Effector memory CD4-positive, alpha-beta T cell (primary cell): ENCODE results near the gene RBMS3.

Source experiments
- DNase-seq, 3 donors: peaks; one replicate each; pipeline ENCODE4 v3.0.0-alpha.2; 2020
- H3K27ac ChIP-seq: 2 replicates; pipeline ENCODE4 v1.7.0; 2013; ENCODE audit warnings: mild to moderate bottlenecking, low read length, moderate library complexity; ENCODE audit not compliant: insufficient read depth, poor library complexity, severe bottlenecking
- H3K27me3 ChIP-seq: replicated peaks from 2 replicates; pipeline ENCODE4 v1.7.0; 2013; ENCODE audit warnings: mild to moderate bottlenecking, low read length; ENCODE audit not compliant: insufficient read depth, control insufficient read depth, poor library complexity, severe bottlenecking
- H3K36me3 ChIP-seq: 2 replicates; pipeline ENCODE4 v1.7.0; 2013; ENCODE audit warnings: mild to moderate bottlenecking, low read length, moderate library complexity; ENCODE audit not compliant: control insufficient read depth, insufficient read depth
- H3K4me1 ChIP-seq: 2 replicates; pipeline ENCODE4 v1.7.0; 2013; ENCODE audit warnings: low read length, mild to moderate bottlenecking; ENCODE audit not compliant: control insufficient read depth, insufficient read depth, poor library complexity, severe bottlenecking
- H3K4me3 ChIP-seq: 2 replicates; pipeline ENCODE4 v1.7.0; 2013; ENCODE audit warnings: low read length, low read depth, mild to moderate bottlenecking; ENCODE audit not compliant: insufficient read depth, poor library complexity, severe bottlenecking
- H3K9me3 ChIP-seq: 2 replicates; pipeline ENCODE4 v1.7.0; 2013; ENCODE audit warnings: mild to moderate bottlenecking, low read length, moderate library complexity; ENCODE audit not compliant: control insufficient read depth

RBMS3 gene

DNA sequence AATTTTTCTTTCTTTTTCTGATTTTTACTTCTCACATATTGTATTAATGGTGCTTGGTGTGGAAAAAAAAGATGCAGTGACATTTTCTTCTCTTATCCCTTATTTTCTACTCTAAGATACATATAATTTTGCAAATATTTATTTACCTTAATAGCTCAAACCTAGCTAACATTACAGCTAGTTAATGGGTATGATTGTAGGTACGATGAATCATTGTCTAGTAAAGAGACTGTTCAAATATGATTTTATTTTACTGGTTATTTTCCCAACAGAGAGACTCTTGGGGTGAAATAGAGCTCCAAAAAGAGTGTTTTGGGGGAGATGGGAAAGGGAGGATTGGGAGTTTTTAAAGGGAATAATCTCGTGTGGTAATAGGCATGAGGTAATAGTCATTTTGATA, 206.0 kb downstream of the RBMS3 start:
- Histone ChIP-seq H3K4me1 (no peaks in the 10 kb centered on the region), H3K27ac (no peak overlapping the region), H3K4me3 (no peak overlapping the region), H3K36me3 (no peaks in the 10 kb centered on the region), H3K9me3 (no peaks in the 10 kb centered on the region), H3K27me3 (no peaks in the 10 kb centered on the region)
- DNase-seq = no peak

DNA sequence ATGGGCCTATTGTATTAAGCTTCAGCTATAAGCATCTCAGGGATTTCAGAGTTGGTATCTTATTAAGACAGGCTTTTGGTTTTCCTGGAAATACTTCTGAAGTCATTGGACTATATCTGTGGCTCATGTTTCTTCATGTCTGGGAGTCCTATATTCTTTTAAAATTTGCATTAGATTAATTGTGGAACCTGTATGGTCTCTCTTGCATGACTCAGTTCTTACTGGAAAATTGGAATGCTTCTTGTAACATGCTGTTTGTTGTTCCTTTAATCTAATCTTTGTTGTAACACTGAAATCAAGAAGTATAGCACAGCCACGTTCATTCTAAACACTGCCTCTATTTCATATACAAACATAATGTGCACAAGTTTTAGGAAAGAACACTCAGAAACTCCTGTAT, 208.1 kb downstream of the RBMS3 start:
- DNase-seq = no peak
- Histone ChIP-seq H3K4me1 (no peaks in the 10 kb centered on the region), H3K27ac (no peak overlapping the region), H3K36me3 (no peaks in the 10 kb centered on the region), H3K4me3 (no peak overlapping the region), H3K9me3 (no peaks in the 10 kb centered on the region), H3K27me3 (no peaks in the 10 kb centered on the region)

GRCh38 chr3:29493109-29493508, 212.2 kb downstream of the RBMS3 start:
- H3K4me3 ChIP-seq = no peak overlapping the region
- H3K27ac ChIP-seq = no peak overlapping the region
- no peaks in the 10 kb centered on the region for H3K4me1 ChIP-seq
- no peak for DNase-seq
- H3K36me3 ChIP-seq = no peaks in the 10 kb centered on the region
- H3K27me3 ChIP-seq = no peaks in the 10 kb centered on the region
- no peaks in the 10 kb centered on the region for H3K9me3 ChIP-seq

DNA sequence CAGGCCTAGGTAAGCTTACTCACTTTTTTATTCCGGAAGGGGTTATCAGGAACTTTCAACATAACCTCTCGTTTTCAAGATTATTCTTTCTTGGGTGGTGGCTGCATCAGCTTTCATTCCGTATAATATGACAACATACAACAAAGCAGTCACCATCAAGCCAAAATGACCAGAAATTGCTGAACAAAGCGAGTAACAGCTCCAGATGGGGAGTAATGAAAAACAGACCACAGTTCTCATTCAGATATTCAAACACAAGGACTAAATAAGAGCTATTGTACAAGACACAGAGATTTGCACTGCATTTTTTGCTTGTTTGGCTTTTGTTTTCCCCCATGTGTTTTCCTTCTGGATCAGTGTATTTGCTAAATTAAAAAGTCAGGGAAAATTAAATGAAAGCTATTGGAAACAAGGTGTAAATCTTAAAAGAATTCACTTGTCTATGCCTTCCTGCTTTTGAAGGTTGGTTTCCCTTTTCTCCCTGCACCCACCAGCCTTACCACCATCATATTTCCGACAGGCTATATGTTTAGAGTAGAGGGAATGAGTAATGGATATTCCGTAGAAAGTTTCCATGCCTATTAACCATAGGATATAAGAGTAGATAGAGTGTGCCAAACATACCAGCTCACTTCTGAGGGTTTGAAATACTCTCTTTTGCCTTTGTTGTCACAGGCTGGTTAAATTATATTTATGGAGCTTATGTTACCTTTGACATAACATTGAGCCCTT, 213.6 kb downstream of the RBMS3 start:
- Histone ChIP-seq H3K4me1 (no peaks in the 10 kb centered on the region), H3K9me3 (no peaks in the 10 kb centered on the region), H3K4me3 (no peak overlapping the region), H3K27ac (no peak overlapping the region), H3K27me3 (no peaks in the 10 kb centered on the region), H3K36me3 (no peaks in the 10 kb centered on the region)
- DNase-seq = no peak

GRCh38 chr3:29497282-29497681, 216.4 kb downstream of the RBMS3 start:
- Histone ChIP-seq H3K9me3 (no peaks in the 10 kb centered on the region), H3K36me3 (no peaks in the 10 kb centered on the region), H3K4me3 (no peak overlapping the region), H3K27me3 (no peaks in the 10 kb centered on the region), H3K4me1 (no peaks in the 10 kb centered on the region), H3K27ac (no peak overlapping the region)
- no peak for DNase-seq

- H3K4me1 ChIP-seq = no peaks in the 10 kb centered on the region
- H3K36me3 ChIP-seq = no peaks in the 10 kb centered on the region
- H3K9me3 ChIP-seq = no peaks in the 10 kb centered on the region
- H3K4me3 ChIP-seq = no peak overlapping the region
- no peak overlapping the region for H3K27ac ChIP-seq
- DNase-seq = no peak
- H3K27me3 ChIP-seq = no peaks in the 10 kb centered on the region
Measured at GRCh38 chr3:29502771-29503170, 221.9 kb downstream of the RBMS3 start.

DNA sequence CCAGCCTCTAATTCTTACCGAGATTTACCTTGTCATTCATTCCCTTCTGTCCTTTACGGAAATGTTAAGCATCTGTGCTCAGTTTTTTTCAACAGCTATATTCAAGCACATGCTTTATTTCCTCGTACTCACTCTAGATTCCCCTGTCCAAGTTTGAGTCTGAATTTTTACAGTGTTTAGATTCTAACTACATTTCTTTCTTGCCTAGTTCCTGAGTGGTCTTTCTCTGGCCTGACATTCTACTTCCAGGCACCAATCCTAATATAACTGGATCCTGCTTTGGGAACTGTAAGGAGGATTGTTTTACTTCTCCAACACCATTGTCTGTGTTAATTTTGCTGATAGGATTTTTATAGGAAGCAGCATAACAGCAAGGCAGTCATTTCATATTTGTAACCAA, 222.4 kb downstream of the RBMS3 start:
- Histone ChIP-seq H3K27ac (no peak overlapping the region), H3K27me3 (no peaks in the 10 kb centered on the region), H3K36me3 (no peaks in the 10 kb centered on the region), H3K4me1 (no peaks in the 10 kb centered on the region), H3K4me3 (no peak overlapping the region), H3K9me3 (no peaks in the 10 kb centered on the region)
- DNase-seq = no peak

GRCh38 chr3:29503958-29504357, 223.1 kb downstream of the RBMS3 start:
- no peaks in the 10 kb centered on the region for H3K36me3 ChIP-seq
- no peaks in the 10 kb centered on the region for H3K4me1 ChIP-seq
- no peak overlapping the region for H3K4me3 ChIP-seq
- no peak for DNase-seq
- no peaks in the 10 kb centered on the region for H3K27me3 ChIP-seq
- no peak overlapping the region for H3K27ac ChIP-seq
- no peaks in the 10 kb centered on the region for H3K9me3 ChIP-seq

GRCh38 chr3:29506502-29506901, 225.6 kb downstream of the RBMS3 start:
- Histone ChIP-seq H3K27ac (no peak overlapping the region), H3K27me3 (no peaks in the 10 kb centered on the region), H3K9me3 (no peaks in the 10 kb centered on the region), H3K36me3 (no peaks in the 10 kb centered on the region), H3K4me1 (no peaks in the 10 kb centered on the region), H3K4me3 (no peak overlapping the region)
- no peak for DNase-seq

- no peaks in the 10 kb centered on the region for H3K4me1 ChIP-seq
- no peak for DNase-seq
- H3K27ac ChIP-seq = no peak overlapping the region
- no peaks in the 10 kb centered on the region for H3K9me3 ChIP-seq
- no peaks in the 10 kb centered on the region for H3K36me3 ChIP-seq
- no peak overlapping the region for H3K4me3 ChIP-seq
- H3K27me3 ChIP-seq = no peaks in the 10 kb centered on the region
Measured at GRCh38 chr3:29511701-29512100, 230.8 kb downstream of the RBMS3 start.
